Ramos (cell line): Measurements from ENCODE around the gene GTF2F2.

Experiments used
- in situ Hi-C: fragments of 300-500 bp; cut with MboI; formaldehyde crosslinking; loops from one replicate; pipeline ENCODE4 v1.14.3; 2022; ENCODE audit warnings: low sequenced_read_pairs; ENCODE audit not compliant: unreplicated experiment

Gene GTF2F2

DNA sequence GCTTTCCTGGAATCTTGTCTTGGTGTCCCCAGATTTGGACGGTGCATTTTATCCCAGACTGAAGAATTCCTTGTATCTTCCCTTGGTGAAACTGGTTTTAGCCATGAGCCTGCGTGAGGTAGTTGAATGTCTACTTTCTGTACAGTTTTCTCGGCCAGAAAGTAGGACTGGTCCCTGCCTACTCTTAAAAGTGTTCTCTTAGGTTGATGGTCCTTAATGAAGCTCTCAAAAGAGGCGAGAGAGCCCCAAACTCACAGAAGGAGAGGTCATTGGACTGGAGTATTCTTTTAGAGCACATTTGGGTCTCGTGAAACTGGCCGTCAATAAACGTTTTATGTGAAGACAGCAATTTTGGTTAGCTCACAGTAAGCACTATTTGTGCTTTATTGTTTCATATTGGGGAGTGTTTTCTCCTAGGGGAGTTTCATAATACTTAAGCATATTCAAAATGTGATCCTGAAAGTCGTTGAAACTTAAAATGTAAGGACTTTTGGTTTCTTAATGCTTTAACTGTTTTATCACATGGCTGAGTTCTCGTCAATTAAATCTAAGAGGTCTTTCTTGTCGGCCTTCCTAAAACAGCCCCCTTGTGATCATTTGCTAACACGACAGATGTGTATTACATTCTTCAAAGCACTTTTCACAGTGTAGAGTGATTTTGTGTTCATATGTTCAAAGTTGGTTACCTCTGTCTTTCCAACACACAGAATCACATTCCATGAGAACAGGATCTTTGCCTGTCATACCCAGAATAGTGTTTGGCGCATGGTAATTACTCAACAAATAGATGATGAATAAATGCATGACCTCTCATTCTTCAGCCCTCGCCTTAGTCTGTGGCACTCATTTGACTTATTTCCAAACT lies 889 bp downstream of the GTF2F2 start:
- in situ Hi-C loops = no loop called here

DNA sequence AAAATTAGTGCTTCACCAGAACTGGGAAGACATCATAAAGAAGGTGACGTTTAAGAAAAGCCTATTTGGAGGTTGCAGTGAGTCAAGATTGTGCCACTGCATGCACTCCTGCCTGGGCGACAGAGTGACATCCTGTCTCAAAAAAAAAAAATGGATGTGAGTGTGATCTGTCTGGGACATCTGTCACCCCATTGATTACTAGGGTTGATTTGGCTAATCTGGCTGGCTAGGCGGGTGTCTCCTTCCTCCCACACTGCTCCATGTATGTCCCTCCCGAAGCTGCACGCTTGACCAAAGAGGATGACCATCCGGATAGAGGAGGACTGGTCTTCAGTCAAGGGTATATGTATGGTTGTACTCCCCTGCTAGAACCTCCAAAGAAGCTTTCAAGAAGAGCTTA lies 2.6 kb downstream of the GTF2F2 start:
- in situ Hi-C loops = no loop called here

DNA sequence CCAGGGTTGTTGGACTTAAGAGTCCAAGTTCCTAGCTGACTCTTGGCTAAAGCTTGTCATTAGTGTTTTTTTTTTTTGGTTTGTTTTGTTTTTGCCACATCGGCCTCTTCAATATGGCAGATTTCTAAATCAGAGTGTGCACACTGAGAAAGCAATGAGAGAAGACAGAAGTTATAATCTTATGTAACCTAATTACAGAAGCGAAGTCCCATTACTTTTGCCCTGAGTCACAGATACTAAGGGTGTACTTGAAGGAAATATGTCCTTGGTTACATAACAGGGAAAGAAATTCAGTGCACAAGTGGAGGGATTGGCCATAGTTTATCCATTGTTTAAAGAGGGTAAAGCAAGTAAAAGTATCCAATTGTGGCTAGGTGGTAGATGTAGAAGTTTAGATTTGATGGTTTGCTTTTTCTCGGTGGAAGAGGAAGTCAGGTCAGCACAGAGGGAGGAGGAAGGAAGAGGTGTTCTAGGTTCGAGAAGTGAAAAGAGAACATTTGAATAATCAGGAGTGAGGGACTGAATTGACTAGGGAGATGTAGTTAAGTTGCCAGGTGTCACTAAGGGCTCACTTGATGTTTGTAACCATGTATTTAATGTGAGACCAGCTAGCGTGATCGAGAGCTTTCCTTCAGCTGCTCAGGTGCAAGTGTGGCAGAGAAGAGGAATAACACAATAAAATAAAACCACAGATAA lies 12.2 kb downstream of the GTF2F2 start:
- in situ Hi-C loops = no loop called here

DNA sequence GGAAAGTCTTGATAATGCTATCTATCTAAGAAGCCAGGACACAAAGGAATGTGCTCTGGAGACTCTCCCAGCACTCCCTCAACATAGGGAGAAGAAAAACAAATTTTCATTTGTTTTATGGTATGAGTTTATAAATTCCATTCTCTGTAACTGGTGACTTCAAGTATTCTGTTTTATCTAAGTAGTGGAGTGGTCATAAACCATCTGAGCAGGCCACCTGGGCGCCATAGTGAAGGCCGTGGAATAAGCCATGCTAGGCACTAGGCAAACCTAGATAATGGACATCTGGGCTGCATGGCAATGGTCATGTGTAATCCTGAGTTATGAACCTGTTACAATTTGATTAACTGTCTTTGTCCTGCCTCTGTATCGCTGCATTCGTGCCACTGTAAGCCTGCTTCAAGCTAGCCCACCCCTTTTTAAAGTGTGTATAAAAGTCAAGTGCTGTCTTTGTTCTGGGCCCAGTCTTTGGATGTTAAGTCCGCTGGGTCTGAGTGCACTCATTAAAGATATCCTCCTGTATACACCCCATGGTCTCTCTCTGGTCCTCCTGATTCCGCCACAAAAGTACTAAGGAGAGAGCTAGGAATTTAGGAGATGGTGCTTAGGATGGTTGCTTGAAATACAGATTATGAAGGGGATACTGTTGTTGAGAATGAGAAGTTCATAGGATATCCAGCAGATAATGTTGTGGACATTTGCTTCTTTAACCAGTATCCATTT lies 13.2 kb downstream of the GTF2F2 start:
- in situ Hi-C loops = no loop called here

DNA sequence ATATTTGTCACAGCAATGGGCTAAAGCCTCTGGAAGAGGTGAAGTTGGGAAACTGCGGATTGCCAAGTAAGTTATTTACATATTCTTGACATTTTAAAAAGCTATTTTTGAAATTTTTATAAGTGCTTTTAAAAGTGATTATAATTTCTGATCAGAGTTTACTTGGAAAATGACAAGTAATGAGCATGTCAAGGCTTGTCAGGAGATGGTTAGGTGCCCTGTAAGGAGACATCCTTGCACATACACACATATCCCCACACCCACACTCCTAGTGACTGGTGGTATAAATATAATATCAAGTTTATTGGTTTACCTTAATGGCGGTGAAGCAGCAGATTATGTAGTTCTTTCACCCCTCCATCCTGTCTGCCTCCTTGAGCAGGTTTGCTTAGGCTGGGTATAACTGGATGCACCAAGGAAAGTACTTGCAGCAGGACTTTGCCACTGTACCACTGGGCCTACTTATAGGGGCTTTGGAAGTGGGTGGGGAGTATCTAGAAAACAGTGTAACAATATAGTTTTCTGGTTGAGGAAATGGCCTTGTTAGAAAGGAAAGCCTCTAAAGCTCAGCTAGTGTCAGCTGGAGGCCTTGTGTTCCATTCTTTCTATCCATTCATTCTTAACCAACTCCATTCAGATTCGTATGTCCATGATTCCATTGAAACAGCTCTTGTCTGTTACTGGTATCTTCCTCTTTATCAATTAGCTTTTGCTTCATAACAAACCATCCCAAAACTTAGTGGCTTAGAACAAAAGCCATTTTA lies 16.6 kb downstream of the GTF2F2 start:
- in situ Hi-C loops = no loop called here

DNA sequence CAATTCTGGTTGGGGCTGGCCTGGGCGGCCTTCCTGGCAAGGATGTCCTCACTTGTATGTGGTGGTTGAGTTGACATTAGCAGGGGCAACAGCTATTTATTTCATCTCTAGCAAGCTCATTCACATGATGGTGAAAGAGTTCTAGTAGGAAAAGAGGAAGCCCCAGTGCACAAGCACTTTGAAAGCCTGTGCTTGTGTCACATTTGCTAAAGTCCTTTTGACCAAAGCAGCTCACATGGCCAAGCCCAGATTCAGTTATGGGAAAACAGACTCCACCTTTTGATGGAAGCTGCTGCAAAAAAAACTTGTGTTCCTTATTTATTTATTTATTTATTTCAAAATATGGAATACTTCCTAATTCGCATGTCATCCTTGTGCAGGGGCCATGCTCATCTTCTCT lies 17.2 kb downstream of the GTF2F2 start:
- in situ Hi-C loops = no loop called here

DNA sequence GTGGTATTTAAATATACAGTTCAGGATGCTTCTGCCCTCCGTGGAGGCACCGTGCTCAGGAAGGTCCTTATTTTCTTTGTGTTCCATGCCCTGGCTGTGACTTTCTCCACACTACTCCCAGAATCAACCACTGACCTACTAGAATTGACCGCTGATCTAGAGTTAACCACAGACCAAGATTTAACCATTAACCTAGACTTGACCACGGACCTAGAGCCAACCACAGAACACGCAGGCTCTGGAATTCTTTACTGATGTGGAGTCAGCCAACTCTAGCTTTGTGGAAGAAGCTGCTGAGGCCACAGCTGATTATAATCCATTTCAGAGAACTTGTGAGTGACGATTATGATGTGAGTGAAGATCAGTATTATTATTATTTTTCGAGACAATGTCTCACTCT lies 18.0 kb downstream of the GTF2F2 start:
- in situ Hi-C loops = no loop called here

DNA sequence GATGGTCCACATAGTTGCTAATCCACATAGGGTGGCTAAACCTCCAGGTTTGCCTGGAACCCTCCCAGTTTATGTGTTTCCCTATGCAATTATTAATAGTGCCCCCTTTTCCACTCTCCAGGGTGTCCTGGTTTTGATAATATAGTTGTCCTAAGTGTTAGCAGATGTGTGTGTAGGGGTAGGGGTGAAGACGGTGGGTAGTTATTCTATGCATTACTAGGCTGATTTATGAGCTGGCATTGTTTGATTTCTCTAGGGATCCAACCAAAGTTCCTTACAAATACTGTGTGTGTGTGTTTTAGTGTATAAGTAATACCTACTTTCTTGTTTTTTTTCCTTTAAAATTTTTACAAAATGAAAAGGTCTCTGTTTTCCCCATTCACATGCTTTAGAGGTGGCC lies 21.1 kb downstream of the GTF2F2 start:
- in situ Hi-C loops = no loop called here

DNA sequence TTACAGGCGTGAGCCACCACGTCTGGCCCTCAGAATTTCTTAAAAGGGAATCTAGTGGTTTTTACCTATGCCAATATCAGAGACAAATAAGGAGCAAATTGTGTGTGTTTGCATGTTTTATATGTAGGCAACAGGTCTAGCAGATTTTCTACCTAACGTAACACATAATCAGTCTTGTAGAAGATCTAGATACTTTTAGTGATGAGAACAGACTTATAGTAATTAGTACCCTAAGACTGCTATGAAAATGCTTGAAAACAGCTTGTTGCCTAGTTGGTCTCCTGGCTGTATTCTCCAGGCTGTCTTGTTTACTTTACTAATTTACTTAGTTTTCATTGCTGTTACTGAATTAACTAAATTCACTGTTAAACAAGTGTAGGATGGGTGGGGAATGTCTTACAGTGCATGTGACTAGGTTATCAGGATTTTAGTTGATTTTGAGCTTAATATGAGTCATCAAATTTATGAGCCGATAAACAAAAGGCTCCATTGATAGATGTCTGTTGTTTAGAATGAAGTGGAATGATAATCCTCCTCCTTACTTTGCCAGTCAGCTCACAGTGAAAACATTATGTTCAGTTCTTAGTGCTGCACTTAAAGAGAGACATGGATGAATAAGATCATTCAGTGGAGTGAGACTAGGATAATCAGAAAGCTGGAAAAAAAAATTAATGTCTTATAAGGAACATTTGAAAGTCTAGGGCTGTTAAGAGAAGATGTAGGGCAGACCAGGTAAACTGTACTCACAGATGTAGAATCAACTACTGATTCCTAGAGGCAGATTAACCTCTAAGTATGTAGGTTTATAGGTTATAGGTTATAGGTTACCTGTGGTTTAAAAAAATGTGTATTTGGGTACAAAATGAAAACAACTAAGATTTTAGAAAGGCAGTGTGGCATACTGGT lies 22.4 kb downstream of the GTF2F2 start:
- in situ Hi-C loops = no loop called here

DNA sequence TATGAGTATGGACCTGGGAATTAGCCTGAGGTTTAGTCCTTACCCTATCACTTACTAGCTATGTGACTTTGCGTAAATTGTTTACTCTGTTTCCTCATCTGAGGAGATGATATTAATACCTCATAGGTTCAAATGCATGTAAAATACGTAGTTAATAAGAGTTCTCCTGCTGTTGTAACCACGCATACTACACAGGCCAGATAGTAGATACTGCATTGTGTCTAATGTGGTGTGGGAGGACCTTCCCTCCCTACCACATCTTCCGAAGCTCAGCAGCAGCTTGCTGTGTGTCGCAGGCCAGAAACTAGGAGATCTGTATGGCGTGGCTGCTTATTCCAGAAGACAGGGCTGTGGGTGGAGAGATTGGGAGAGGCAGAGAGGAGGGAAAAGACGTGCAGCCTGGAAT lies 23.0 kb downstream of the GTF2F2 start:
- in situ Hi-C loops = no loop called here

DNA sequence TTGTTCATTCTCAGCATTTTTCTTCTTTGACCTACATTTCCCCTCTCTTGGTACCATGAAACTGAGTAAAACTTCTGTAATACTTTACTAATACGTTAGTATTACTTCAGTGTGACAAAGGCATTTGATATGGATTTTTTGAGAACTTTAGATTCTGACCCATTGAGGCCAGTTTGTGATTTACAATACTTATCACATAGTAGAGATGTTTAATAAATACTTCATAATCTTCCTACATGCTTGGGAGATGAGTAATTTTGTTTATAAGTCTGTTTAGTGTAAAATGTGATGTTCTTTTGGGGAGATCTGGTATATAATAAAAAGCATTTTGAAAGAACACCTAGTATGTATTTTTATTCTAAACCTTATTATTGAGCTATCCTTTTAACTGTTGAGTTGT lies 29.7 kb downstream of the GTF2F2 start:
- in situ Hi-C loops = no loop called here

DNA sequence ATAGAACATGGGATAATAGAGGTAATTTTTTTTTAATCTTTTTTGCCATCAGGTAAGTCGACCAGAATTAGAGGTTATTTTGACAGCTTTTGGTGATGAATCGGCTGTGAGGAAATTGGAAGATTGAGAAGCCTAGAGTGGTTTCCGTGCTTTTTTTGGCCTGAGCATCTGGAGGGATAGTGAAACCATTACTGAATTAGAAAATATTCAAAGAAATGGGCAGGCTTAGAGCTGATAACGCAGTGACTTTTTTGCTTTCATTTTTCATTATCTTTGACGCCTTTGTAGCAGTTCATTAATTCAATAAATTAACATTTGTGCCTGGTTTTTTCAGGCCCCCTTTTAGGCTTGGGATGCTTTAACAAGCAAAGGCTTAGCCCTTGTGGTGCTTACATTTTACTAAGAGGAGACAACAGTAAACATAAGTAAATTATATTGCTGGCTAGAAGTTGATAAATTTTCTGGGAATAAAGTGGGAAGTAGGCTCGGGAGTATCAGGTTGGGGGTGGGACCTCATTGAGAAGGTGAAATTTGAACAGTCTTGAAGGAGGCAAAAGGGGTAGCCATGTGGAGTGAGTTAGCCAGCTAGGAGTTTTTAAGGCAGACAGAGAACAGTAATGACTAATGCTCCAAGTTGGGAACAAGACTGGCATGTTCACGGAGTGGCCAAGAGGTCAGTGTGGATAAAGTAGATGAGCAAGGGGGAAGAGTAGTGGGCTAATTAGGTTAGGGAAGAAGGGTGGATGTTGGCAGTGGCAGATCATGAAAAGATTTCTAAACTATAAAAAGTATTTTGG lies 36.5 kb downstream of the GTF2F2 start:
- in situ Hi-C loops = no loop called here

DNA sequence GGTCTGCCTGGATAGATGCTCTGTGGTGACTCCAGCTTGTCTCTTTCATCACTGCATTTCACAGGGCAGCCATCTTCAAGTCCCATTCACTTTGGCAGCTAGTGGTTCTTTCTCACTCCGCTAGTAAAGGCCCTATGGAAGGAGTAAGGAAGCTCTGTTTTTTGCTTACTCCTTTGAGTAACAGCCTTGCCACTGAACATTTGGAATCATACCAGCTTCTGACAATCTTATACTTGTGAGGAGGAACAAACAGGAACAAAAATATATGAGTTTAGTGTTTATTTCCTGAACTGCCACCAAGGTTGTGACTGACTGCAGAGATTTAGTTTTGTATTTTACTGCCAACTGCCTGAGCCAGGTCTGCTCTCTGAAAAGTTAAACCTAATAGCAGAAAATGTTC lies 41.9 kb downstream of the GTF2F2 start:
- in situ Hi-C loops = no loop called here

DNA sequence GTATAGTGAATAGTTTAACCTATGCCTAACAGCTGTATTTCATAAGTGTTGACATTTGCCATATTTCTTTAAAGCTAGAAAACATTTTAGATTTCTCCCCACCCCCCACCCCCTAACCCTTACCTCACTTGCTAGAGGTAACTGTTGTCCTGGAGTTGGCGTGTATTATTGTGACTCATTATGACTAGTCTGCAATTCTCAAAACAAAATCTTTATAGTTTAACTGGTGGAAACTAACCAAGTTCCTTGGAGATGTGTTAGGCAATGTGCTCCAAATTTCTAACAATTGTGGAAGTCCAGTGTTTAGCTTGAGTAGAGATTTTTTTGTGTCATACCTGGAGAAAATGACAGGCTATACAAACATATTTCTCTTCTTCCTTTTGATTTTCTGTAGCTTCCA lies 42.5 kb downstream of the GTF2F2 start:
- in situ Hi-C loops = no loop called here

DNA sequence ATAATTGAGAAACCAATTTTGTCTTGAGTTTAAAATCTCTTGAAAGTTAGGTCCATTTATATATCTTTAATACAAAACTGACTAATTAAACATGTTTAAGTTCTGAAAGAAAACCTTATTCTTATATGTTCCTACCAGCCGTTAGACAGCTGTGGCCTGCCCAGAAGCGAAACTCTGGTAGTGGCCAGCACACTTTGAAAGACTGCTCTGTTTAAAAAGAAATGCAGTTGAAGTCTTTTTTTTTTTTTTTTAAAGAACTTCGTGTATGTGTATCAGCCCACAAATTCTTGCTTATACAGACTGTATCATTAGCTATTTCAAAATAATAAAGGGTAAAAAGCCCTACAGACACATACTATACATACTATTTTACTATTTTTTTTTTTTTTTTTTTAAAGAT lies 46.5 kb downstream of the GTF2F2 start:
- in situ Hi-C loops = no loop called here

DNA sequence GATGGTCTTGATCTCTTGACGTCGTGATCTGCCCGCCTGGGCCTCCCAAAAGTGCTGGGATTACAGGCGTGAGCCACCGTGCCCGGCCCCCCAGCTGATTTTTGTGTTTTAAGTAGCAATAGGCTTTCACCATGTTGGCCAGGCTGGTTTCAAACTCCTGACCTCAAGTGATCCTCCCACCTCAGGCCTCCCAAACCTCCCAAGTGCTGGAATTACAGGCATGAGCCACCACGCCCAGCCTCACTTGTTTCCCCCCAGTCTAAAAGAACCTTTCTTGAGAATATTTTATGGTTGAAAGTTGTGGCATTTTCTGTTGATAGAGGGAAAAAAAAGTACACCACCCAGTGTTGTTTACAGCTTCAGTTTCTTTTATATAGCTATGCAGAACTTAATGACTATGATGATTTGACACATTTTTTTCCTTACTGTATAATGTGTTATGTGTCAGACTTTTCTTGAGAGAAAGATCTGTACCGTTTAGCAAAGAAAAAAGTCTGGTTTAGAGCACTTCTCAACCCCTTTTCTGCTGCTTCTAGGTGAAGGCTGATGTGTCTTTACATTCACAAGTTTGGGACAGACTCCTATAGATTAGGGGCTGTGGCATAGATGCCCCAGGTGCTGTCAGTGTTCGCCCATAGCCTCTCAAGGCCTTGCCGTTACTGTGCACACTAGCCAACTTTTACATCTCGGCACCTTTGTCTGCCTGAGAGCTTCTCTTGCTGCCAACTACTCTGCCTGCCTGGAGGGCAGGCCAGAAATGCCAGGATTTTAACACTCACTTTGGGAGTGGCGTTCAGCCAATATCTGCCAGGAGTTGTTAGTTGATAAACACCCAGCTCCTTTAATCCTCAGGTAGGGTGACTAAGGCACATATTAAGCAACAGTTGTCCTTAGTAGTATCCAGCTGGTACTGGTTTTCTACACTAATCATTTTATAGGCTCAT lies 47.6 kb downstream of the GTF2F2 start:
- in situ Hi-C loops = no loop called here

DNA sequence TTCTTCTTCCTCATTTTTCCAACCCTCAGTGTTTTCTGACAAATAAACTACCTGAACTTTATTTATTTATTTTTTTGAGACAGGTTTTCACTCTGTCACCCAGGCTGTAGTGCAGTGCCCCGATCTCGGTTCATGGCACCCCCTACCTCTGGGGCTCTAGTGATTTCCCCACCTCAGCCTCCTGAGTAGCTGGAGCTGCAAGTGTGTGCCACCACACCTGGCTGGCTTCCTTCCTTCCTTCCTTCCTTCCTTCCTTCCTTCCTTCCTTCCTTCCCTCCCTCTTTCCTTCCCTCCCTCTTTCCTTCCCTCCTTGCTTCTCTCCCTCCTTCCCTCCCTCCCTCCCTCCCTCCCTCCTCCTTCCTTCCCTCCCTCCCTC lies 48.2 kb downstream of the GTF2F2 start:
- in situ Hi-C loops = no loop called here

DNA sequence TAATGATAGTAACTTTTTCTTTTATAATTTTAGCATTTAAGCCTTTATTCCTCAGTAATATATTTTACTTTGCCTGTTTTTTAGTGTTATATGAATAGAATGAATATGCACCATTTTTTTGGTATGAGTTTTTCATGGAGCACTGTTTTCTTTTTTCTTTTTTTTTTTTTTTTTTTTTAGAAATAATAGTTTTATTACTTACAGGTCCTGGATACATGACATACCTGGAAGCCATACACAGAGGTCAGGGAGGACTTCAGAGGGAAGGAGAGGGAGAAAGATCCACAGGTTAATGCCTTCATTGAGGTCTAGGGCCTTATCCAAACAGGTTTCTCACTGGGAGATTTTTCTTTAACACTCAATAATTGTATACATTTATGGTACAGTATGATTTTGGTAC lies 54.2 kb downstream of the GTF2F2 start:
- in situ Hi-C loops = no loop called here
